Kidney glomerular epithelial cell (primary cell): ENCODE data around the gene APLF.
"Not testable (repeated sequence)": the region's sequence is repeated elsewhere in the genome, so short reads cannot be mapped to it uniquely, and the experiment has no call there.

Experiments
- DNase-seq: peaks from one replicate; lab custom pipeline; 2025; lab: John Stamatoyannopoulos, UW

The APLF gene

GRCh38 chr2:68441179-68441993 lies 26.0 kb upstream of the APLF start:
- DNase-seq: peak; percentile 77

- DNase-seq: no peak
Observed at GRCh38 chr2:68441994-68442322, 25.4 kb upstream of the APLF start.

GRCh38 chr2:68446425-68446824 lies 21.0 kb upstream of the APLF start:
- DNase-seq: not testable (repeated sequence)

- no peak for DNase-seq
Observed at GRCh38 chr2:68447118-68447517, 20.3 kb upstream of the APLF start.

GRCh38 chr2:68448671-68449653 lies 18.4 kb upstream of the APLF start:
- DNase-seq: no peak

- no peak for DNase-seq
Observed at GRCh38 chr2:68452158-68452900, 15.1 kb upstream of the APLF start.

GRCh38 chr2:68453761-68454360 lies 13.5 kb upstream of the APLF start:
- no peak for DNase-seq

GRCh38 chr2:68454719-68455118 lies 12.7 kb upstream of the APLF start:
- DNase-seq: no peak

GRCh38 chr2:68456198-68456597 lies 11.2 kb upstream of the APLF start:
- no peak for DNase-seq

GRCh38 chr2:68458981-68459380 lies 8.4 kb upstream of the APLF start:
- no peak for DNase-seq

GRCh38 chr2:68463287-68463877 lies 4.0 kb upstream of the APLF start:
- DNase-seq: peak; percentile 48

GRCh38 chr2:68464651-68465050 lies 2.7 kb upstream of the APLF start:
- DNase-seq: no peak

GRCh38 chr2:68465081-68465916 lies 2.1 kb upstream of the APLF start:
- no peak for DNase-seq

- peak; percentile 20 for DNase-seq
Observed at GRCh38 chr2:68466361-68466777, 1.0 kb upstream of the APLF start.

- no peak for DNase-seq
Observed at GRCh38 chr2:68466778-68467076, 658 bp upstream of the APLF start.

- DNase-seq: no peak
Observed at GRCh38 chr2:68468801-68469200, 1.4 kb downstream of the APLF start.

GRCh38 chr2:68469935-68470334 lies 2.5 kb downstream of the APLF start:
- no peak for DNase-seq

GRCh38 chr2:68471385-68471784 lies 4.0 kb downstream of the APLF start:
- no peak for DNase-seq

- DNase-seq: no peak
Observed at GRCh38 chr2:68472796-68473414, 5.5 kb downstream of the APLF start.

- no peak for DNase-seq
Observed at GRCh38 chr2:68475110-68475509, 7.7 kb downstream of the APLF start.
